ENCODE data around the gene SPON1.
"Not testable (repeated sequence)": the region's sequence is repeated elsewhere in the genome, so short reads cannot be mapped to it uniquely, and the experiment has no call there.

Gene SPON1

GRCh38 chr11:14252501-14252900 is 290.0 kb downstream of the SPON1 start:
- DNase-seq: not testable (repeated sequence)

- no peak for DNase-seq
Measured at GRCh38 chr11:14253421-14253820, 290.9 kb downstream of the SPON1 start.

- no peak for DNase-seq
Measured at GRCh38 chr11:14253840-14254239, 291.3 kb downstream of the SPON1 start.

GRCh38 chr11:14254533-14255237 is 292.2 kb downstream of the SPON1 start:
- DNase-seq: no peak

DNA sequence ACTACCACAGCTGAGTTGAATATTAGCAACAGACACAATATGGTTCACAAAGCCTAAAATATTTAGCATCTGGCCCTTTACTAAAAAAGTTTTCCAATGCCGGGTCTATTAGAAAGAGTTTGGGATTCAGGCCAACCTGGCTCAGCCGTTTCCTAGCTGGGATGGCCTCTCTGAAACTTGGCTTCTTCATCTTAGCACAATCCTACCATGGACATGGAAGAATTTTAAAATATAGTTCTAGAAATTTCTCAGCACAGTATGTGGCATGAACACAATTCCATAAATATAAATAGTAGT is 292.7 kb downstream of the SPON1 start:
- DNase-seq: no peak

DNA sequence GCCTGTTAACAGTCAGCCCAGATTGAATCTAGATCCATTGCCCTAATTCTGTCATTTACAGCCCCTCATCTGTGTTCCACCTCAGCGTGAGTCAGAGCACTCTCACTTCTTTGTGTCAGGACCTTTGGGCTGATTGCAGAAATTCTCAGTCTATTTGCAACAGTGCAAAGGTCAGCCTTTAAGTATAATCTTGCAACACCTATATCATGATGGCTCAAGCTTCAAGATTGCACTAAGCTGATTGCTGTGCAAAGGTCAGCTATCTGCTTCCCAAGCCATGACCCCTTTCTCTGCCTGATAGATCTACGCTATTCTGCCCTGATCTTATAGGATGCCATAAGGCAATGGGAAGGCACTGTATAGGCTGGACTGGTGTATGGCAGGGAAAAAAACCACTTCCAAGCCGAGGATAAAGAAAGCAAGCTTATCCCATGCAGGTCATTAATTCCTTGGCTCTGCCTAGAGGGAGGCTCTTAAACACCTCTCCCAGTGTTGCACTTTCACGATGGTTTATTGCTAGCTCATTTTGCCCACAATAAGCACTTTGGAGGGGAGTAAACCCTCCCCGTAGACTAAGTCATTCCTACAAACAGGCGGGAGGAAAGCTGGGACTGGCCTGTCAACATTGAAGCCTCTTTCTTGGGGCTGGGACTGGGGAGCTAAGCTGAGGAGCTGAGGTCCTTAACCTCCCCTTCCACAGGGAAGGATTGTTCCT is 295.9 kb downstream of the SPON1 start:
- no peak for DNase-seq

GRCh38 chr11:14259186-14259784 is 296.8 kb downstream of the SPON1 start:
- DNase-seq: no peak

DNA sequence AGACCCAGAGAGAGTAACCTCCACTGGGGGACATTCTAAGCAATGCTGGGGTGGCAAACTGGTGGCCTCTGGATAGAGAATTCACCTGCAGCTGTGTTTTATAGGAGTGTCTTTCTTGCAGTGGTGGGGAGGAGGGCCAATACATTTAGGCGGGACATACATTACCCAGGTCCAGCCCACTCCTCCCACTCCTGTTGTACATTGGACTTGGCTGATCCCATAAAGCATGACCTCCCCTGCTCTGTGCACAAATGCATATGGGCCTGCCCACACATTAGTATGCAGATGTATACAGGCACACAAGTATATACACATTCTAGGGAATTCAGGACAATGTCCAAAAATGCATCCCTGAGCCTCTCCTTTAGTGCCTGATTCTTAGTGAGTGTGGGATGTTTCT is 297.4 kb downstream of the SPON1 start:
- no peak for DNase-seq

DNA sequence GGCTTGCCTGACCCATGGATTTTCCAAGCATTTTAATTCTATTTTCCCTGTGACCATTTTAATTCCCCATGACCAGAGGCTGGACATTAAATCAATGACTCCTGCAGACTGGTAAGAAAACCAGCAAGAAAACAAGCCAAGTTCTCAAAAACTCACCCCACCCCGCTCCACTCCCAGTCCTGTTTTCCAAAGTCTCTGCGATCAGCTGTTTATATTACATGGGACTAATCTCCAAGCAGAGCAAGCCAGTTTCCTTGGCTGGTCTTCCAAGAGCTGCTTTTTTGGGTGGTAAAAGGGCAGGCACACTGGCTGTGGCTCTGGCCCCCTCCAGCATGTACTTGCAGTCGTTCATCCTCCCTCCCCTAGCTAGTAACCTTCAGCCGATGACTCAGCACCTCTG is 298.5 kb downstream of the SPON1 start:
- DNase-seq: no peak

DNA sequence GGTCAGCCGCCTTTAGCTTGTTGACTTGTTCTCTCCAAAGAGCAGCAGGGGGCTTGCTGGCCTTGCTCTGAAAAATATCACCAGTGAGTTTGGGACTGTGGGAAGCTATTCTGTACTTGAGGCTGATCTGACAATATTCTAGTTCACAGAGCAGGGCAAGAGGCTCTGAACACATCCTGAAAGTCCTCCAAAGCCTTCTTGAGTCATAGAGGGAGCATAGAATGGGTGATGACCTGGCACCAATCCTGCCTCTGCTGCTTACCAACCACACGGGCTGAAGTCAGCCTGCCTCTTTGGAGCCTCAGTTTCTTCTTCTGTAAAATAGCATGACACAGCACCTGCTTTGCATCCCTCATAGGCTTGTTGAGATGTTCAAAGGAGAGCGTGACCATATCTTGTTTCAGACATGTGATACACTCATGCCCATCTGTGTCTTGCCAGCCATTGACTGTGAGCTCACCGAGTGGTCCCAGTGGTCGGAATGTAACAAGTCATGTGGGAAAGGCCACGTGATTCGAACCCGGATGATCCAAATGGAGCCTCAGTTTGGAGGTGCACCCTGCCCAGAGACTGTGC is 299.8 kb downstream of the SPON1 start:
- DNase-seq: no peak

GRCh38 chr11:14264966-14265365 is 302.4 kb downstream of the SPON1 start:
- no peak for DNase-seq

- no peak for DNase-seq
Measured at GRCh38 chr11:14266622-14267021, 304.1 kb downstream of the SPON1 start.

- no peak for DNase-seq
Measured at GRCh38 chr11:14267861-14268635, 305.5 kb downstream of the SPON1 start.

DNA sequence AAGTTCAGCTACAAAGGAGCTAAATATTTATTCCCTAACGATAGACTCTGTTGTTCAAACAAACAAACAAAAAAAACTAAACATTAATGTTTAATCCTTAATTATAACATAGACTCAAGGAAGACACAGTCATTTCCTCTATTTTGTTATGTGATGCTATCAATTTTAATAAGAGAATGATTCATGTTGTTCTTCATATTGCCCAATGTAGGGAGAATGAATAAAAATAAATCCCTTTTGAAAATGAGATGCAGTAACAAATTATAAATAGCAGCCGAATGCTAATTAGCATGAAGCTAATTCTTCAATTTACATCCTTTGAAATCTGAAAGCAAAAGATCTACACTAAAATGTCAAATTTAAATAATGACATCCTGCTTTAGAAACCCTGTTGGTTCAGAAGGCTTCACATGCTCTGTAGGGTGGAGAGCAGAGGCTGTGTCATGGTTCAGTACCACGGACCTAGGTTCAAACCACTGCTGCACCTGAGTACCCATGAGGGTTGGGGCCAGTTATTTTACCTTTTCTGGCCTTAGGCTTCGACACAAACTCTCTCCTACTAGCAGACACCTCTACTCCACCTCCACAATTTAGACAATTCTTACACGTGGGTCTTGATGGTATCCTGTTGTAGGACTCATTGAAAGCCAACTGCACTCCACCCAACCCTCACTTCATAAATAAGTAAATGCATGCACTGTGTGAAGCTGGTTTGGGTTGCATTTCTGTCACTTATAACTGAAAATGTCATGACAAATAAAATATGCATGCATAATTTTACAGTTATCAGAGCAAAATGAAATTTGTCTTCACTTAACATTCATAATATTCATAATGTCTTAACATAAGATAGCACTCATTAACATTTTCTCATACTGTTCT is 307.4 kb downstream of the SPON1 start:
- DNase-seq: no peak

GRCh38 chr11:14270690-14271542 is 308.4 kb downstream of the SPON1 start:
- no peak for DNase-seq

- no peak for DNase-seq
Measured at GRCh38 chr11:14273895-14274294, 311.4 kb downstream of the SPON1 start.

DNA sequence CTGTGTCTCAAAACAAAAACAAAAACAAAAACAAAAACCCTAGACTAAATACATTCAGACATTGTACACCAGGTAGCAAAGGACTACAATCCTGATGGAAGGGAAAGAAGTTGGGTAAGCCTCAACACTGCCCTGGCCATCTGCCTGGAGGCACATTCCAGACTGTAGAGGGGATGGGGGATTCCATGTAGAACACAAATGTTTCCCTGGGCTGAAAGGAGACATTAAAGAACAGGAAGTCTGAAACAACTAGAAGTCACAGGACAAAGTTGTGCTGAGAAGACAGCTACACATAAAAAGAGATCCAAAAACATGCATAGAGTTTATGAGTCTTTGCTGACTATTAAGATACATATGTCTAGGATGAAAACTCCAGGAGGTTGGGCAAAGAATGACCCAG is 312.6 kb downstream of the SPON1 start:
- no peak for DNase-seq

DNA sequence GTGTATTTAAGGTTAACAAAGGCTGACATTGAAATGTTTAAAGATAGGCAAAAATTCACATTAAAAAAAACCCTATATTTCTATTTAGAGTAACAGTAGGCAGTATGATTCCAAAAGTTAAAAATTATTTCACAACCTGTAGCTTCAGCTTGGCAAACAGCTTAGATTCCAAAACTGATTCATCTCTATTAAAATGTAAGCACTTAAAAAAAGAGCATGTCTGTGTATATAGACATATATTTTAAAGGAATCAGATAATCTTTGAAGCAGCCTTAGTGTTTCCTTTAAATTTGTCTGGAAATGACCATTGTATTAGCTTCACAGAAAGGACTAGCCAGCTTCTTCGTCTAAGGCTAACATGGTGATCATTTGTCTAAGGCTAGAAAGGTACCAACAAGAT is 316.3 kb downstream of the SPON1 start:
- not testable (repeated sequence) for DNase-seq

DNA sequence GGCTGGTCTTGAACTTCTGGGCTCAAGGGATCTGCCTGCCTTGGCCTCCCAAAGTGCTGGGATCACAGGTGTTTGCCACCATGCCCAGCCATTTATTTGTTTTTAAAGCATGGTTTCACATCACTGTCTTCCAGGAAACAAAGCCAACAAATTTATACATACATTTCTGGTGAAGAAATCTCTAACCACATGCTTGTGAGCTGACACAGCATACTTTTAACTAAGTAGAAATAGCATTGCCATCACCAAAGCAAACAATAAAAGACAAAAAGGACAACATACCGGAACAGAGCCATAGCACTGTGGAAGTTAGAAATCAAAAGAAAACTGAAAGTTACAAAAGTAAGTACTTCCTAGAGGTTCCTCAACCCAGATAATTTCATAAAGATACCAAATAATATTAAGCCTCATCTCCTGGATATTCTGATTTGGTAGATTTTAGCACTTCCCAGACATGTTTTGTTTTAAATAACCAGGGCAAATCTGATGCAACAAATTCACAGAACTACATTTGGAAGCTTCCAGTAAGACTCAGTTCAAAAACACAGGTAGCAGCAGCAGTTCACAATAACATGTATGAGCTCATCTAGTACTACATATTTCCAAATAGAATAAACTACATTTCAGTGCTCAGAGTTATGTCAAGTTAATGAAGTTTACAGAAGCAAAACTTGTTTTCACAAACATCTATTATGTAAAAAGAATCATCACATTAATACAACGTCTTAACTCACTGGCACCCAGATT is 325.8 kb downstream of the SPON1 start:
- DNase-seq: no peak

- no peak for DNase-seq
Measured at GRCh38 chr11:14290422-14290821, 327.9 kb downstream of the SPON1 start.

GRCh38 chr11:14299921-14300320 is 337.4 kb downstream of the SPON1 start:
- no peak for DNase-seq
